ENCODE data around the gene ALDH16A1. TPM values are rescaled to one million over a fixed set of nuclear protein-coding genes. Genes with fewer than 3 reads are reported as not detected.

Gene ALDH16A1
- total and polyA plus RNA-seq, 2 donors (not counting 3 experiments of a cell fraction or from before 2014, with no cell fraction given): 27.6 to 33.2 TPM

GRCh38 chr19:49435670-49436069 lies 17.4 kb upstream of the ALDH16A1 start:
- no TSS peak for BruUV-seq (replicated peaks)
- DNase-seq (ENCODE audit: low read depth, low spot score) (no peak), FAIRE-seq (no peak)
- no peak overlapping the region for H3K9ac ChIP-seq (replicated peaks; ENCODE audit: extremely low read depth, insufficient read depth, low read length)
- H3K4me1 ChIP-seq (ENCODE audit: control insufficient read depth, extremely low read depth, insufficient read depth, low read length): peaks cover 3% of the 10 kb centered on the region
- ChIA-PET CTCF (interaction anchor here (1.2 kb wide), 2 partner anchors 17 to 19 kb away, joined by 3 read pairs; no protein-coding TSS in a partner anchor), POLR2A (no interaction called here)
- TF ChIP-seq EZH2 (IDR thresholded peaks at IDR 0.05; ENCODE audit: borderline replicate concordance, low read depth, low read length, severe bottlenecking): no peak
- no peak for TF ChIP-seq GATA2 (IDR thresholded peaks at IDR 0.05; ENCODE audit: insufficient read depth, insufficient read length, low read depth, low read length)
- no peak for TF ChIP-seq MYC (IDR thresholded peaks at IDR 0.05; ENCODE audit: low read depth, low read length)
- TF ChIP-seq MAX (IDR thresholded peaks at IDR 0.05; ENCODE audit: insufficient read depth, insufficient read length): no peak
- no peak for TF ChIP-seq FOS (IDR thresholded peaks at IDR 0.05; ENCODE audit: borderline replicate concordance, insufficient read depth, low read length)
- no peak for TF ChIP-seq POLR2A (IDR thresholded peaks at IDR 0.05; ENCODE audit: low read depth, low read length)
- no peak for TF ChIP-seq JUN (IDR thresholded peaks at IDR 0.05; ENCODE audit: borderline replicate concordance, insufficient read depth, insufficient read length, low read depth)
- TF ChIP-seq CTCF (IDR thresholded peaks at IDR 0.05; ENCODE audit: extremely low read depth in 1 of 2, insufficient read depth in 1 of 2, low read depth in 1 of 2, low read length in 2 of 2): no peak
- no peak for TF ChIP-seq POLR2AphosphoS5 (IDR thresholded peaks at IDR 0.05; ENCODE audit: insufficient read depth, low read depth, low read length)
- no peaks in the 10 kb centered on the region for H4K20me1 ChIP-seq (replicated peaks; ENCODE audit: control insufficient read depth, extremely low read depth, insufficient read depth, low read length)
- no peak overlapping the region for H3K4me2 ChIP-seq (ENCODE audit: insufficient read depth, low read length)
- H3K27me3 ChIP-seq (ENCODE audit: control insufficient read depth in 2 of 2, insufficient read depth in 2 of 2, low read length in 2 of 2): peaks cover 78% of the 10 kb centered on the region in 2 experiments
- H2AFZ ChIP-seq (ENCODE audit: low read depth, low read length): no peak overlapping the region
- H3K36me3 ChIP-seq (ENCODE audit: control insufficient read depth in 2 of 2, extremely low read depth in 1 of 2, insufficient read depth in 2 of 2, low read length in 2 of 2): no peaks in the 10 kb centered on the region
- intact Hi-C loops (cut with micrococcal nuclease) (no loop called here), dilution Hi-C loops (cut with MboI; ENCODE audit: extremely low pct_ligation_motif_present, low sequenced_read_pairs) (no loop called here)
- no peak overlapping the region for H3K27ac ChIP-seq (ENCODE audit: insufficient read depth, low read depth, low read length)
- H3K9me1 ChIP-seq (replicated peaks; ENCODE audit: control insufficient read depth, extremely low read depth, insufficient read depth, low read length): no peaks in the 10 kb centered on the region
- H3K9me3 ChIP-seq (replicated peaks; ENCODE audit: control insufficient read depth, insufficient read depth, low read length): no peaks in the 10 kb centered on the region
- no peaks in the 10 kb centered on the region for H3K79me2 ChIP-seq (ENCODE audit: control insufficient read depth, insufficient read depth, low read length)
- H3K4me3 ChIP-seq (replicated peaks in 1 of 3; ENCODE audit: insufficient read depth in 1 of 3, low read depth in 1 of 3, low read length in 3 of 3): no peak overlapping the region
